UCSD-AML1 (cell line): ENCODE data around the gene RMRP.

Experiments
- DNase-seq: peaks from one replicate; lab custom pipeline; 2025; ENCODE audit not compliant: unreplicated experiment; lab: John Stamatoyannopoulos, UW

The RMRP gene

DNA sequence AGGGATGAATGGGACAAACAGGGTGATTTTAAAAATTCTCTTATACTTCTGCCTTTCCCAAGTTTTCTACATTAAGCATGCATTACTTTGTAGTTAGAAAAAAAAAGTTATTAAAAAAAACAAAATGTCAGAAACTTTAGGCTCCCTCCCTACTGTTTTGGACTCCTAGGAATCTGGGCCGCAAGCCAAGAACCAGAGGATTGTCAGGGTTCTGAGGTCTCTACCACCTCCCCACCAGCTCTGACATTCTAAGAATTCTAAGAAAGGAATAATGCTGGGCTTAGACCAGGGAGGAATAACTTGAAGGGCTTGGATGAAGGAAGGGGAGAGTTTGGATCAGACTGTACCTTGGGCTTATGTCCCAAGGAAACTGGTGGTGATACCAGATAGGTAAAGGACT lies 8.2 kb upstream of the RMRP start:
- DNase-seq: no peak

DNA sequence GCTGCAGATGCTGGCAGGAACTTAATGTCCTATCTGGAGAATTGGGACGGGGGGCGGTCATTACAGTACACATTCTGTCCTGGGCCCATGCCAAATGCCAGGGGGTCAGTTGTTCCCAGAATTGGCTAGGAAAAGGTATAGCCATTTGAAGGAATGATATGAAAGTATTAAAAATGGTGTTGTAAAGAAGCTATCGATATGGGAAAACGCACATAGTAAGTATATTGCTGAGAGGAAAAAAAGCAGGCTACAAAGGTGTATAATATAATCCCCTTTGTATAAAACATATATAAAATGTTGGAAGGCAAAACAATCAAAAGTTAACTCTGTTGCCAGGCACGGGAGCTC lies 7.6 kb upstream of the RMRP start:
- no peak for DNase-seq

DNA sequence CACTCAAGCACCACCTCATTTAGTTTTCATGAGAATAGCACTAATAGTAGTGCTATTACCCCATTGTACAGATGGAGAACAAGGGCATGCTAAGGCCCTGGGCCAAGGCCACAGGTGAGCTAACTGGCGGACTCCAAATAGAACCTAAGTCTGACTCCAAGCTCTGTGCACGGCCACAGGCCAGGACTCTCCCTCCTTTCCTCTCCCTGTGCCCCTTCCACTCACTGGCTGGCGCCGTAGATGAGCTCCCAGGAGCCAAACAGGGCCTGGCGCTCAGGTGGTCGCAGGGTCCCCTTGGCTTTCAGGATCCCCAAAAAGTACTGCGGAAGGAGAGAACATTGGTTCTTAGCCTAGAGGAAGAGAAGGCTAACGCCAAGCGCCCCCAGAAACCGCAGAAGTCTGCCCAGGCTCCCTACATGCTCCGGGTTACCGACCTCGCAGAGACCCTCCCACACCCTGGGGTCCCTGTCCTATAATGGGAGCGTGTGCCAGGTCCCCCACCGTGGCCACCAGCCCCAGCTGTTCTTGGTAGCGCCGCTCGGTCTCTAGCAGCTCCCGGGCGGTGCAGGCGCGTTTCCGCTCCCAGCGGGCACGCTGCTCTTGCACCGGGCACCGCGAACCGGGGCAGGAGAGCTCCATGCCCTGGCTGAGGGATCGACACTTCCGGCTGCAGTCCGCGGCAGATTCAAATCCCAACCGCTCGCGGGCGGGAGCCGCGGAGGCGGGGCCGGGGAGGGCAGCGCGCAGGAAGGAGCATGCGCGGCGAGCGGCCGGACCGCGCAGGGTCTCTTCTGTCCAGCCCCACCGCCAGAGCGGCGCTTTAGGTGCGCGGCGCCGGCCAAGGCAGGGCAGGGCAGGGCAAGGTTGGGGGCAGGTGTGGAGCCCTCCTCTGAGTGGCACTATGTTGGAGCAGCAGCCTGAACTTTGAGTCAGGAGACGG lies 7.0 kb upstream of the RMRP start, which contains the start of gene ARHGEF39:
TSS of gene ARHGEF39 (minus strand) at position 665 of the 940 bp plus-strand sequence. CDS start at position 639, 26 bp downstream.
- DNase-seq: peak; percentile 85

DNA sequence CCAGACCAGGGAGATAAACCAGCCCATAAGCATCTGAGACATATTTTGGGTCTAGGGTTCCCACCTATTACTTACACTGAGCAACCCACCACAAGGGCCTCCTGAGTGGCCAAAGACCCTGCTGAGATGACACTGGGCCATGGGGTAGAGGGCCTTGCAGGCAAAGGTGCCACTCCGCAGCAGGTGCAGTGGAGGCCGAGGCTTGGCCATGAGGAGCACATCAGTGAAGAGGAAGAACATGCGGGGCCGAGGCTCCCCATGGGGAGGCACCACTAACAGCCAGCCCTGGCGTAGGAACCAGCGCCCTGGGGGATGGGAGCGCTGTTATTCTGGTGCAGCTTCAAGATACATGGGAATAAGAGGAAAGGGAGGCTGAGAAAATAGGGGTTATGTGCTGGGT lies 4.6 kb upstream of the RMRP start:
- DNase-seq: no peak

DNA sequence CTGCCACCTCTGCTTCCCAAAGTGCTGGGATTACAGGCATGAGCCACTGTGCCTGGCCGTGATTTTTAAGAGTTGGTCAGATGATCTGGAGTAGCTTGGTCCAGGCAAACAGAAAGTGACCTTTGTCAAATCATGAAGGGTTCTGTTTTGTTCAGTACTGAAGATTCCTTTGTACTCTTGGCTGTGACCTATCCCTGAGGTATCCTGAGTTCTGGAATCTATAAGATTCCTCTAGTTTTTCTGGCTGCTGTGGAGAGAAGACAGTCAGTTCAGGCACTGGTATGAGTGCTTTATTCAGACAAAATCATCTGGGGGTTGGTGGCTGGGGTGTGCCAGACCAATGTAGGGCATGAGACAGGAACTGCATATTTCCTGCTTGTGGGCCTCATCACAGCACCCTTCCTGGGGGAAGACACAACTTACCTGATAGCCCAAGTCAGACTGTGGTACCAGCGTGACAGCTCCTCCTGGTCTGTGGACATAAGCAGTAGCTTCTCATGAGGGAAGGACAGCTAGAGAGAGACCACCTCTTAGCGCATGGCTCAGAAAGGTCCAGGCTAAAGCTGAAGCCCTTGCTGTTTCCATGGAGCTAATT lies 4.0 kb upstream of the RMRP start:
- DNase-seq: no peak

DNA sequence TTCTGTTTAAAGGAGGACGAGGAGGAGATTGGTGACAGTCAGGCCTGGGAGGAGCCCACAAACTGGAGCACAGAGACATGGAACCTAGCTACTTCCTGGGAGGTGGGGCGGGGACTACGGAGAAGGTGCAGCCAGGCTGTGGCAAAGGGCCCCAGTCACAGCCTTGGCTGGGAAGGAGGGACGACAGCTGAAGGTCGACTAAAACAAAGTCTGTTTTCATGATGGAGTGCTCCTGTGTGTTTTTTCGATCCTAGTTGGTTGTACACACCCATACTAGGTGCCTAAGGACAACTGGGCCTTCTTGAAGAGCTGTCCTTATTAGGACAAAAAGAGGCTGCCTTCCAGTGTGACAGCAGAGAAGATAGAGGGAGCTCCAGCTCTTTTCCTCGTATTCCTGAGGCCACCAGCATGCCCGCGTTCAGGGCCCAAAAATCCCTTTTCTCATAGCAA lies 3.2 kb upstream of the RMRP start:
- peak; percentile 27 for DNase-seq

DNA sequence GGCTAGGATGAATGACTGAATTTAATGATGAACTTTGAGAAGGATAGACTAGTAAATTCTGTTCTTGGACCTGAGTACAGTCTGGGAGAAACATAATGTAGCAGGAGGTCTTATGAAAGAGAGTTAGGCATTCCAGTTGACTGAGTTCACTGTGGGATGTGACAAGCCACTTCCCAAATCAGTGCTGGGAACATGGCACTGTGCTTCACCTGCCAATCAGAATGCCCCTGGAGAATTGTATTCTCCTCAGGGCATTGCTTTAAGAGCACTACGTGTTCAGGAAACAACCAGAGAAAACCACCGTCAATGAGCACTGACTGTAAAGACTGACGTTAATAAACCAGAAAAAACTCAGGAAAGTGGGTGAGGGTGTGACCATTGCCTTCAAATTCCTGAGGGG lies 1.5 kb upstream of the RMRP start:
- no peak for DNase-seq

DNA sequence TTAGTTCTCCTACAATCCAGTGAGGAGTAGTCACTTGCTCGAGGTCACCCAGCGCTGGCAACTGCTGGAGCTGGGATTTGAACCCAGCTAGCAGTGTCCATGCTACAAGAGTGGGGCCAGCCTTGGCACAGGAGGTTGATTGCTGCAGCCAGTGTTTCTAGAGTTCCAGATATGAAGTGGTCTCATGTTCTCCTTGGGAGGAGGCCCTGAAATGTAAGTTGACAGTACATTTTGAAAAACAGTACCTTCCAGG lies 1.1 kb upstream of the RMRP start:
- peak; percentile 57 for DNase-seq

DNA sequence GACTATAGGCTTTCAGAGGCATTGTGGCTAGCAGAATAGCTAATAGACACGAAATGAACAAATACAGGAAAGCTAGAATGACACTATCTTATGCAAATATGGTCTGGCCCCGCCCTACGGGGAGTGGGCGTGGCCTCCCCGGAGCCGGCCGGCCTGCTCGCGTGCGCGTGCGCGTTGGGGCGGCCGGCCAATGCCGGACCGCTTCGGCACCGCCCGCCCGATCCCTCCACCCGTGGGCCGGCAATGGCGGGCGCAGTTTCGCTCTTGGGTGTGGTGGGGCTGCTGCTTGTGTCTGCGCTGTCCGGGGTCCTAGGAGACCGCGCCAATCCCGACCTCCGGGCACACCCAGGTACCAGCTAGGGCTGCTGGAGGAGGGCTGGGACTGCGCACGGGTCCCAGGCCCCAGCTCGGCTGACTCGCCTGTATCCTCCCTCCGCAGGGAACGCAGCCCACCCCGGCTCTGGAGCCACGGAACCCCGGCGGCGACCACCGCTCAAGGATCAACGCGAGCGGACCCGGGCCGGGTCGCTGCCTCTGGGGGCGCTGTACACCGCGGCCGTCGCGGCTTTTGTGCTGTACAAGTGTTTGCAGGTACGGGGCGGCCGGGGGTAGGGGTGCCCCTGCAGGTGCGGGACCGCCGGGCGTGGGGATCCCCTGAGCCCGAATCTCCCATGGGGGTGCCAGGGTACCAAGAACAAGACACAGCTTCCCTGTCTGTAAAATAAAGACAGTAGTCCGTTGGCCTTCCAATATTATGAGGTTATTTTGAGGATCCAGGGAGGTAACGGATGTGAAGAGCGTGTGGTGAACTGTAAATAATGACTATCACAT lies 533 bp upstream of the RMRP start, which contains the start of gene CCDC107:
TSS of gene CCDC107 (plus strand) at position 156 of the 831 bp plus-strand sequence. CDS start at position 244, 88 bp downstream.
- peak; percentile 91 for DNase-seq

DNA sequence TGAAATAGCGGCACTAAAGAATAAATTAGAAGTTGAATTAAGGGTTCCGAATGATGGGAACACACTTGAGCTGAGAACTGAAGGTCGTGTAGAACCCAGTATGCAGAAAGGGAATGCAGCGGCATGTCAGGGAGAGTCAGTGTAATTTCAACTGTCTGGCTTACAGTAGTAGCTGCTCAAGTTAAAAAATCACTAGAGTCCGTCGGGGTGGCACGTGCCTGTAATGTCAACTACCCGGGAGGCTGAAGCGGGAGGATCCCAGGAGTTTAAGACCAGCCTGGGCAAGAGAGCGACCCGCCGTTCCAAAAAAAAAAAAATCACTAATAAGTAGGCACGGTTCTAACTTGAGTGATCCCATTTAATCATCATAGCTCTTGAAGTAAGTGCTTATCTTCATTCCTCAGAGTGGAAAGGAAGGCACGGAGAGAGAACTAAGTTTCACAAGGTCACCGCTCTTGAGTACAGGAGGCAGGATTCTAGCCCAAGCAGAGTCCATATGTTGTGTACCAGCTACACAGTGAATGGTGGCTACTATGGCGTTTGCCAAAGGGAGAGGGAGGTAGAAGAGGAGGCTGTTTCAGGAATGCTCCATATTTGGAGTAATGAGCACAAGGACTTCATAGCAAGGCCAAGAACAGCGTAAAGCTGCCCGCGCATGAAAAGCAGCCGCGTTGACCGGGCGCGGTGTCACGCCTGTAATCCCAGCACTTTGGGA lies 831 bp downstream of the RMRP start:
- no peak for DNase-seq

DNA sequence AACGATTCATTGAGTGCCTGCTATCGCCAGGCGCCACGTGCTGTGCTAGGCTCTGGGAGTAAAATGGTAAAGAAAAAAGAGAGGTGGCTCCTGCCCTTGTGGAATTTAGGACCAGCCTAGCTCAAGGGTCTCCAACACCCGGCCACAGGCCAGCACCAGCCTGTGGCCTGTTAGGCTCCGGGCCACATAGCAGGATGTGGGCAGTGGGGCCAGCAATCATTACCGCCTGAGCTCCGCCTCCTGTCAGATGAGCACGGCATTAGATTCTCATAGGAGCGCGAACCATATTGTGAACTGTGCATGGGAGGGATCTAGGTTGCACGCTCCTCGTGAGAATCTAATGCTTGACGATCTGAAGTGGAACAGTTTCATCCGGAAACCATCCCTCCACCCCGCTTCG lies 1.5 kb downstream of the RMRP start:
- DNase-seq: peak; percentile 63

DNA sequence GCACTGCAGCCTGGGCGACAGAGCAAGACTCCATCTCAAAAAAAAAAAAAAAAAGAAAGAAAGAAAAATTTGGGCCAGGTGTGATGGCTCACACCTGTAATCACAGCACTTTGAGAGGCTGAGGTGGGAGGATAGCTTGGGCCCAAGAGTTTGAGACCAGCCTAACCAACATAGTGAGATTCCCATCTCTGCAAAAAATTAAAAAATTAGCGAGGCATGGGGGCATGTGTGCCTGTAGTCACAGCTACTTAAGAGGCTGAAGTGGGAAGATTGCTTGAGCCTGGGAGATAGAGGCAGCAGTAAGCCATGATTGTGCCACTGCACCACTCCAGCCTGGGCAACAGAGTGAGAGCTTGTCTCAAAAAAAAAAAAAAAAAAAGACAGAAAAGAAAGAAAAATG lies 4.2 kb downstream of the RMRP start:
- DNase-seq: no peak

DNA sequence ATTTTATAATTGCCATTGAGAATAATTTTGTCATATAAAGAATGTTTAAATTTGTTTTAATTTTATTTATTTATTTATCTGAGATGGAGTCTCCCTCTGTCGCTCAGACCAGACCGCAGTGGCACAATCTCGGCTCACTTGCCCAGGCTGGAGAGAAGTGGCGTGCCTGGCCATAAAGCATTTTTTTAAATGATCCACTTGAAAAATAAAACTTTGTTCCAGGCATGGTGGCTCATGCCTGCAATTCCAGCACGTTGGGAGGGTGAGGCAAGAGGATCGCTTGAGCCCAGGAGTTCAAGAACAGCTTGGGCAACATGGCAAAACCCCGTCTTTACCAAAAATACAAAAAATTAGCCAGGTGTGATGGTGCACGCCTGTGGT lies 5.0 kb downstream of the RMRP start:
- DNase-seq: no peak

DNA sequence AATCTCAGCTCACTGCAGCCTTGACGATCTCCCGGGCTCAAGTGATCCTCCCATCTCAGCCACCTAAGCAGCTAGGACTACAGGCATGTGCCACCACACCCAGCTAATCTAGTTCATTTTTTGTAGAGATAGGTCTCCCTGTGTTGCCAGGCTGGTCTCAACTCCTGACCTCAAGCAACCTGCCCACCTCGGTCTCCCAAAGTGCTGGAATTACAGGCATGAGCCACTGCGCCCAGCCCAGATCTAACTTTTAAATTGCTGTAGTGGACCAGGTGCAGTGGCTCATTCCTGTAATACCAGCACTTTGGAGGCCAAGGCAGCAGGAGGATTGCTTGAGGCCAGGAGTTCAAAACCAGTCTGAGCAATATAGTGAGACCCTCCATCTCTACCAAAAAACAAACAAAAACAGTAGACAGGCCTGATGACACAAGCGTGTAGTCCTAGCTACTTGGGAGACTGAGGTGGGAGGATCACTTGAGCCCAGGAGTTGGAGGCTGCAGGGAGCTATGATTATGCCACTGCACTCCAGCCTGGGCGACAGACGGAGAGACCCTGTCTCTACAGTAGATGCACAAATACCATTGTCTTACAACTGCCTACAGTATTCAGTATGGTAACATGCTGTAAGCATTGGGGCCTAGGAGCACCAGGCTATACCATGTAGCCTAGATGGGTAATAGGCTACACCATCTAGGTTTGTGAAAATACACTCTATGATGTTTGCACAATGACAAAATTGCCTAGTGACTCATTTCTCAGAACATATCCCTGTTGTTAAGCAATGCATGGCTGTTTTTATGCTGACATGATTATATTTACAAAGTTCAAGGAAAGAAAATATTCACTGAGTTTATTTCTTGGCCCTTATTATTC lies 5.6 kb downstream of the RMRP start:
- DNase-seq: no peak

DNA sequence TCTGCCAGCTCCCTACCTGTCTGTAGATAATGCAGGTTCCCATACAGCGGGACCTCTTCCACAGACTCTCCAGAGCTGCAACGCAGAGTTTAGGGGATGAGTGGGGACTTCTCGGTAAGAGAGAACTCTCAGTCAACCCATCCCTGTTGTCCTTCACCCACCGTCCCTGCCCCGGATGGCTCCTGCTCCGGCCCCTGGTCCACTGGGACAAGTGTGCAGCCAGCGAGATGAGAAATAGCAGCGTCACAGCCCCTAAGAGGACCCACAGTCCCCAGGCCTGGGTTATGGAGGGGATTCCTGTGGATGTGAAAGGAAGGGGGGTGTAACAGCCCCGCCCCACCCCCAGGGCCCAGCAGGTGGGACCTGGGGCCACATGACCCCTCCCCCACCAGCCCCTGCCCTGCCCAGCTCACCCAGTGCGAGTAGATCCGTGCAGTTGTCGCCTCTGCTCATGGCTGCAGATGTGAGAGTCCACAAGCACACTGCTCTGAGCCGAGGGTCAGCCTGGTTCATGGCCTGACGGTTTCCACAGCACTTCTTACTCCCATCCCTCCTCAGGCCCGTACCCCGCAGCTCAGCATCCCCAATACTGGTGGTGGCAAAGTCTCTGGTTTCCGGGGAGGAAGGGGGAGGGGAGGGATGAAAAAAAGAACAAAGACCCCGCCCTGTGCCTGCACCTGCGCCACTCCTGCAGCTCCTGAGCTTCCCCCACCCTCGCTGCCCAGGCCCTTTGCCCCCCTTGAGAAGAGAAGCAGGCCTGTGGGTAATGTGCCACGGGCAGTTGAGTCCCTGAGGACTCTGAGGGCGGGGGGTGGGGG lies 7.3 kb downstream of the RMRP start, which contains the start of gene SIT1:
TSS of gene SIT1 (minus strand) at position 591 of the 818 bp plus-strand sequence. CDS start at position 513, 78 bp downstream.
- no peak for DNase-seq

DNA sequence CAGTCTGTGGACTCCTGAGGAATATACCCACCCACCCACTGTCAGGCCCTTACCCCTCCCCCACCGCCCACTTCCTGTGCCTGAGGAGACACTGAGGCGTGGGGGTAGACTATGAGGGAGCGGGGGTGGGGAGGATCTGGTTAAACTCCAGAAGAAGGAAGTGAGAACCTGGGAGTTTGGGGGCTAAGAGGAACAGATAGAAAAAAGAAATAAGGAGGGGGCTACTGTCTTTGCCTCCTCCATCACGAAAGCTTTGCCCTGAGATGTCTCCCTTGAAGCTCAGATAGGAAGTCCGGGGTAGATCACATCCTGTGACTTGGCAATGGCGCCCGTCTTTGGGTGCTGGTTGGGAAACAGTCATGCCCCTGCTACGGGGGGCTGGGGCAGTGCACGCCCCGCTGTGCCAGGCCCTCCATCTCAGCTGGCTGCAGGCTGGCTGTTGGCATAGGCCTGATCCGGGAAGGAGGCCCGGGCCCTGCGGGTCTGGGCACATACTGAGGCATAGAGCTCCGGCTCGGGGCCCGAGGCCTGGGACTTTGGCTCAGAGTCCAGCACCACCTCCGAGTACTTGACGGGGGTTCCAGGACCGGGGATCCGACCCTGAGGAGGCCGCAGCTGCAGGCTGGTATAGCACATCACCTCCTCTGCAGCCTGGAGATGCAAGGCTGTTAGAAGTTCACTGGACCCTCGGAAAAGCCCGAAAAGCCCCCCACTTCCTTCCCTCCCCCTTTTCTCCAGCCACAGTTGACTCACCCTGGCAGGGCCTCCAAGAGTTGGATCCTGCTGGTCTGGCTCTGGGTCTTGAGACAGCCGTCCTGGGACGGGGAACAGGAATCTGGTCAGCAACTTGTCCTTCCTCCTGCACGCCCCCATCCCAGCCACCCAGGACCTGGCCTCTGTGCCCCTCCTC lies 8.1 kb downstream of the RMRP start:
- DNase-seq: peak; percentile 67

DNA sequence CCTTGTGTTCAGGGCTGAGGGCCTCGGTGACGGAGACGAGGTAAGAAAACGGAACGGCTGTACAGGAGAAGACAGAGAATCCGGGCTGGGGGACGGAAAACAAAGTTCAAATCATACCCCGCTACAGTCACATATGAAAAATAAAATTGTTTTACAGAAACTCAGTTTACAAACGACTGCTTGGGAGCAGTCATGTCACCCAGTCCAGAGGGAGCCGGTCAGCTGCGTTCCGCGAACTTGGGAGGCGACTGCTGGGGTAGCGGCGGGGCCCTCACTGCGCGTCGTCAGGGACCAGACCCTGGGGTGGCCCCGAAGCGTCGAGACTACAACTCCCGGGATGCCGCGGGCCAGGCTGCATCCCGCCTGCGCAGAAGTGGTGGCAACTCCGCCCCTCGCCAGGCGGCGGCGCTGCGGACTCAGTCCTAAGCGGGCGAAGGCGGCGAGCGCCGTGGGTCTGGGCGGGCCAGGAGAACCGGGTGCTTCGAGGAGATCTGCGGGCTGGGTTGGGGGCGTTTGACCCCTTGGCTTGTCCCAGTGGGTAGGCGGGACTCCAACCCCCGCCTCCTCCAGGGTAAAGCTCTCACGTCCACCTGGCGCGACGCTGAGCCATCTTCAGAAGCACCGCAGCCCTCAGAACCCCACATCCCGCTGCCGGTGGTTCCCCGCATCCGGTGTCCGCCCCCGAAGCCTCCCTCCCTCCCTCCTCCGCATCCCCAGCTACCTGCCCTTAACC lies 11.1 kb downstream of the RMRP start:
- DNase-seq: peak; percentile 94
